ENCODE data around the gene IFT57. TPM values are rescaled to one million over a fixed set of nuclear protein-coding genes. Genes with fewer than 3 reads are reported as not detected.

Gene IFT57
- total RNA-seq, 4 donors from 2014 or later = 38.2 to 78.0 (median 57.4) TPM

DNA sequence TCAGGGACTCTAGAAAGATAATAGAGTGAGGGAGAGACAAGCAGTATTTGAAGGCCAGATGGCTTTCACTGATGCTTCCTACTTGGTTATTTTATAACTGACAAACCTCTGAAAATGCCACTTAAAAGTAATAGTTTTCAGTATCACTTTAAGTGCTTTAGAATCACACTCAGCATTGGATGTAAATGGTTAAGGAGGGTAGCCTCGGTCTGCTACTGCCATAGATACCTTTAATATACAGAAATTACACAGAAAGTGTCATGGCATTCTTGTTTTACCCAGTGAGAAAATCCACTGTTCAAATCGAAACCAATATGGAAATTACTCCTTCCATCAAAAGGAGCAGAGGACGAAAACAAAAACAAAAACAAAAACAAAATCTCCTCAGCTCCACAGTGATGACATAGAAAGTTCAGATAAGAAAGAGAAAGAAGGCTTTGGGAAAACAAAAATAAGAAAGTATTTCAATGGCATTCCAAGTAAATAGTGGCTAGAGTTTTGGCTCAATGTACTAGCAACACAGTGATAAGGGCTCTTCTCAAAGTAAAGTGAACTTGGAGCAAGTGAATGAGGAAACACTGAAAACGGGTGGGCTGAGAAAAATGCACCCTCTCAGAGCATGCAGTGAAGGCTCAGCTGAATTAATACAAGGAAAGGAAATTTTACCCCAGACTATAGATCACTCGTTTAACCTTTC lies 88.2 kb downstream of the IFT57 start:
- no peaks in the 10 kb centered on the region for H3K27me3 ChIP-seq
- H3K9me3 ChIP-seq = no peaks in the 10 kb centered on the region
- no peaks in the 10 kb centered on the region for H3K36me3 ChIP-seq
- in situ Hi-C loops (cut with MboI; ENCODE audit: low pct_ligation_motif_present in 1 of 4, low pct_unique_long_range_greater_than_20kb in 1 of 4, low sequenced_read_pairs in 3 of 4) (no loop called here), intact Hi-C loops (cut with DNase I; ENCODE audit: low total_unique reads) (no loop called here)
- 63 to 65% methylated on average over 5 of the region's 5 CpGs for WGBS, 2 donors (ENCODE audit: low coverage in 1 of 2)
- H3K4me1 ChIP-seq = peaks cover 0 to 25% (median 6%) of the 10 kb centered on the region in 4 donors
- H3K27ac ChIP-seq = no peak overlapping the region
- no peak for DNase-seq
- H3K4me3 ChIP-seq = no peak overlapping the region
- no peak for TF ChIP-seq CTCF (IDR thresholded peaks at IDR 0.05)
- no peak for TF ChIP-seq POLR2A (IDR thresholded peaks at IDR 0.05)

GRCh38 chr3:108133048-108133369 lies 89.2 kb downstream of the IFT57 start:
- TF ChIP-seq CTCF (IDR thresholded peaks at IDR 0.05) = no peak
- no peak for TF ChIP-seq POLR2A (IDR thresholded peaks at IDR 0.05)
- no peak for TF ChIP-seq POLR2AphosphoS5 (IDR thresholded peaks at IDR 0.05)
- no peak for TF ChIP-seq EP300 (IDR thresholded peaks at IDR 0.05; ENCODE audit: low read depth)
- no peaks in the 10 kb centered on the region for H3K9me3 ChIP-seq
- no peak for DNase-seq
- H3K36me3 ChIP-seq = no peaks in the 10 kb centered on the region
- no peak overlapping the region for H3K4me3 ChIP-seq
- H3K4me1 ChIP-seq = peaks cover 0 to 25% (median 6%) of the 10 kb centered on the region in 4 donors
- no peak overlapping the region for H3K27ac ChIP-seq
- in situ Hi-C loops (cut with MboI; ENCODE audit: low pct_ligation_motif_present in 1 of 4, low pct_unique_long_range_greater_than_20kb in 1 of 4, low sequenced_read_pairs in 3 of 4) = no loop called here
- intact Hi-C loops (cut with DNase I; ENCODE audit: low total_unique reads) = no loop called here
- H3K27me3 ChIP-seq = no peaks in the 10 kb centered on the region

DNA sequence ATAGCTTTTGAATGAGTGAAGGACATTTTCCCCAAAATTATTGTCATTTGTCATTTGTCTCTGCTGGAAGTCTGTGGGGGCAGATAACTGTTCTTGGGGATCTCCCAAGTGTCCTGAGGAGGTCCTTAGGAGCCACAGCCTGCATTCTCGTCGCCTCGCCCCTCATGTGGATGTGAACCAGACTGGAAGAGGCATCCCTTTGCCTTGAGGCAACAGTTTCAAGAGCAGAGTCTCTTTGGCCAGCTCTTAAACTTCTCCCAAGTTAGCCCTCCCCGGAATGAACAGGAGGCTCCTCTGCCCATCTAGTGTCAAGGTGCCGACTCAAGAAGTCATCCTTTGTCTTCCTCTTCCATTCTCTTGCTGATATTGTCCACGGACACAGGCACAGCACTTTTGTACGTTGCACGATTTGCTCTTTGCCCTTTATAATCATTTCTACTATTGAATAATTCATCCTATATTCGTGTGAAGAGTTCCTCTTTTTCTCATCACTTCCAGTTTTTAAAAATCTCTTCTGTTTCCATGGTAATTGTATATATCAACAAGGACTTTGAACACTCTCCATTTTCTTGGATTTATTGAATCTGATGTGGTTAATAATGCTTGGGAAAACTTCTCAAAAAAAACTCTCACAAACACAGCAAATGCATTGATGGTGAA lies 90.6 kb downstream of the IFT57 start:
- no peak overlapping the region for H3K27ac ChIP-seq
- no peaks in the 10 kb centered on the region for H3K27me3 ChIP-seq
- in situ Hi-C loops (cut with MboI; ENCODE audit: low pct_ligation_motif_present in 1 of 4, low pct_unique_long_range_greater_than_20kb in 1 of 4, low sequenced_read_pairs in 3 of 4) (no loop called here), intact Hi-C loops (cut with DNase I; ENCODE audit: low total_unique reads) (no loop called here)
- no peak overlapping the region for H3K4me3 ChIP-seq
- 81 to 83% methylated on average over 9 of the region's 9 CpGs for WGBS, 2 donors (ENCODE audit: low coverage in 1 of 2)
- H3K4me1 ChIP-seq = peaks cover 0 to 34% (median 6%) of the 10 kb centered on the region in 4 donors
- no peaks in the 10 kb centered on the region for H3K9me3 ChIP-seq
- no peak for DNase-seq
- TF ChIP-seq CTCF (IDR thresholded peaks at IDR 0.05) (no peak), POLR2A (IDR thresholded peaks at IDR 0.05) (no peak), POLR2AphosphoS5 (IDR thresholded peaks at IDR 0.05) (no peak), EP300 (IDR thresholded peaks at IDR 0.05; ENCODE audit: low read depth) (no peak)
- no peaks in the 10 kb centered on the region for H3K36me3 ChIP-seq

- Histone ChIP-seq H3K9me3 (no peaks in the 10 kb centered on the region), H3K4me1 (peaks cover 0 to 34% (median 6%) of the 10 kb centered on the region in 4 donors), H3K27me3 (no peaks in the 10 kb centered on the region), H3K4me3 (no peak overlapping the region), H3K27ac (no peak overlapping the region), H3K36me3 (no peaks in the 10 kb centered on the region)
- intact Hi-C loops (cut with DNase I; ENCODE audit: low total_unique reads) (no loop called here), in situ Hi-C loops (cut with MboI; ENCODE audit: low pct_ligation_motif_present in 1 of 4, low pct_unique_long_range_greater_than_20kb in 1 of 4, low sequenced_read_pairs in 3 of 4) (no loop called here)
- TF ChIP-seq EP300 (IDR thresholded peaks at IDR 0.05; ENCODE audit: low read depth) = no peak
- no peak for TF ChIP-seq POLR2AphosphoS5 (IDR thresholded peaks at IDR 0.05)
- no peak for TF ChIP-seq POLR2A (IDR thresholded peaks at IDR 0.05)
- no peak for TF ChIP-seq CTCF (IDR thresholded peaks at IDR 0.05)
- no peak for DNase-seq
Measured at GRCh38 chr3:108130701-108131474, 91.3 kb downstream of the IFT57 start.

All from transverse colon (tissue), 4 donors.